Measurements from ENCODE around the gene B3GAT2.

GRCh38 chr6:70886661-70887060 is 70.2 kb downstream of the B3GAT2 start:
- TF ChIP-seq, protein P1, sequence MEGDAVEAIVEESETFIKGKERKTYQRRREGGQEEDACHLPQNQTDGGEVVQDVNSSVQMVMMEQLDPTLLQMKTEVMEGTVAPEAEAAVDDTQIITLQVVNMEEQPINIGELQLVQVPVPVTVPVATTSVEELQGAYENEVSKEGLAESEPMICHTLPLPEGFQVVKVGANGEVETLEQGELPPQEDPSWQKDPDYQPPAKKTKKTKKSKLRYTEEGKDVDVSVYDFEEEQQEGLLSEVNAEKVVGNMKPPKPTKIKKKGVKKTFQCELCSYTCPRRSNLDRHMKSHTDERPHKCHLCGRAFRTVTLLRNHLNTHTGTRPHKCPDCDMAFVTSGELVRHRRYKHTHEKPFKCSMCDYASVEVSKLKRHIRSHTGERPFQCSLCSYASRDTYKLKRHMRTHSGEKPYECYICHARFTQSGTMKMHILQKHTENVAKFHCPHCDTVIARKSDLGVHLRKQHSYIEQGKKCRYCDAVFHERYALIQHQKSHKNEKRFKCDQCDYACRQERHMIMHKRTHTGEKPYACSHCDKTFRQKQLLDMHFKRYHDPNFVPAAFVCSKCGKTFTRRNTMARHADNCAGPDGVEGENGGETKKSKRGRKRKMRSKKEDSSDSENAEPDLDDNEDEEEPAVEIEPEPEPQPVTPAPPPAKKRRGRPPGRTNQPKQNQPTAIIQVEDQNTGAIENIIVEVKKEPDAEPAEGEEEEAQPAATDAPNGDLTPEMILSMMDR (IDR thresholded peaks at IDR 0.05; ENCODE audit: poor library complexity): no peak
- TF ChIP-seq EZH2phosphoT487 (IDR thresholded peaks at IDR 0.05; ENCODE audit: low read depth, severe bottlenecking, unreplicated experiment) (no peak), EZH2 (IDR thresholded peaks at IDR 0.05; ENCODE audit: borderline replicate concordance) (no peak)

All from hepatocyte (in vitro differentiated cells).